GM23338 (cell line): ENCODE measurements around the gene ADGRG2.

Experiments
- CREB1 ChIP-seq: fragments of 250-450 bp; sonication (Bioruptor Pico); IDR thresholded peaks from 2 replicates; pipeline ENCODE4 v1.5.0; 2020; ENCODE audit warnings: low read depth, mild to moderate bottlenecking, moderate library complexity
- EZH2 ChIP-seq: fragments of 200-600 bp; sonication (generic); IDR thresholded peaks from one replicate; pipeline ENCODE4 v1.8.0; 2017; ENCODE audit warnings: antibody characterized with exemption, mild to moderate bottlenecking, low read depth; ENCODE audit not compliant: unreplicated experiment
- EZH2phosphoT487 ChIP-seq: fragments of 200-600 bp; sonication (generic); IDR thresholded peaks from one replicate; pipeline ENCODE4 v1.8.1; 2018; ENCODE audit warnings: antibody characterized with exemption; ENCODE audit not compliant: unreplicated experiment
- JUNB ChIP-seq: IDR thresholded peaks from one replicate; pipeline ENCODE4 v1.6.1; 2016; ENCODE audit warnings: antibody characterized with exemption; ENCODE audit not compliant: unreplicated experiment
- POLR2AphosphoS5 ChIP-seq: IDR thresholded peaks from 2 replicates; pipeline ENCODE4 v1.6.1; 2016; ENCODE audit warnings: antibody characterized with exemption, low read depth
- TF ChIP-seq, protein P1 (sequence below), 2 experiments: fragments of 200-600 bp in 1 of 2; sonication (generic) in 1 of 2; conservative IDR thresholded peaks; 2 replicates each; pipeline versions ENCODE4 v1.5.1 to v1.6.1; 2016 to 2017; ENCODE audit warnings: antibody characterized with exemption in 2 of 2, low read depth in 2 of 2, mild to moderate bottlenecking in 2 of 2, moderate library complexity in 1 of 2
- TF ChIP-seq, protein P2 (sequence below): fragments of 250-450 bp; sonication (Bioruptor Pico); IDR thresholded peaks from 2 replicates; pipeline ENCODE4 v1.5.0; 2020; ENCODE audit warnings: mild to moderate bottlenecking, moderate library complexity
- TF ChIP-seq, protein P3 (sequence below): IDR thresholded peaks from 2 replicates; pipeline ENCODE4 v1.6.1; 2016; ENCODE audit warnings: antibody characterized with exemption
- TF ChIP-seq, protein P4 (sequence below): IDR thresholded peaks from one replicate; pipeline ENCODE4 v1.6.1; 2018; ENCODE audit warnings: antibody characterized with exemption; ENCODE audit not compliant: unreplicated experiment

DNA sequence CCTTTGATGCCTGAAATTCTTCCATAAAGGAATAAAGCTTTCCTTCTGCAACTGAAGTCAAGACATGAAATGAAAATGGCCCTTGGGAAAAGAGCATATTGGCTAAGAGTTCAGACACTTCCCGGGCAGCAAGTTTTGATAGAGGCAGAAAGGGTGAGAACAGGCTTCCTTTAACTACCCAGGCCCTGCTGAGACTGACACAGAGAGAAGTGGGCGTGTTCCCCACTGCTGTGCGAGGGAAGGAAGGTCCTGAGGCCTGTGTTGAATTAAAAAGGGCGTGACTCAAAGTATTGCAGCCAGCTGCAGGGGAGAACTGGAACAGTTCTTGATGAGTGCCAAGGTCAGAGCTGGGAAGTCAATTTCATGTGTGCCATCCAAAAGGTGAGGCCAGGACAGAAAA, 33.9 kb upstream of the ADGRG2 start:
- TF ChIP-seq, protein P1, sequence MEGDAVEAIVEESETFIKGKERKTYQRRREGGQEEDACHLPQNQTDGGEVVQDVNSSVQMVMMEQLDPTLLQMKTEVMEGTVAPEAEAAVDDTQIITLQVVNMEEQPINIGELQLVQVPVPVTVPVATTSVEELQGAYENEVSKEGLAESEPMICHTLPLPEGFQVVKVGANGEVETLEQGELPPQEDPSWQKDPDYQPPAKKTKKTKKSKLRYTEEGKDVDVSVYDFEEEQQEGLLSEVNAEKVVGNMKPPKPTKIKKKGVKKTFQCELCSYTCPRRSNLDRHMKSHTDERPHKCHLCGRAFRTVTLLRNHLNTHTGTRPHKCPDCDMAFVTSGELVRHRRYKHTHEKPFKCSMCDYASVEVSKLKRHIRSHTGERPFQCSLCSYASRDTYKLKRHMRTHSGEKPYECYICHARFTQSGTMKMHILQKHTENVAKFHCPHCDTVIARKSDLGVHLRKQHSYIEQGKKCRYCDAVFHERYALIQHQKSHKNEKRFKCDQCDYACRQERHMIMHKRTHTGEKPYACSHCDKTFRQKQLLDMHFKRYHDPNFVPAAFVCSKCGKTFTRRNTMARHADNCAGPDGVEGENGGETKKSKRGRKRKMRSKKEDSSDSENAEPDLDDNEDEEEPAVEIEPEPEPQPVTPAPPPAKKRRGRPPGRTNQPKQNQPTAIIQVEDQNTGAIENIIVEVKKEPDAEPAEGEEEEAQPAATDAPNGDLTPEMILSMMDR (conservative IDR thresholded peaks at IDR 0.05; ENCODE audit: low read depth in 2 of 2) = no peak
- TF ChIP-seq EZH2 (no peak), POLR2AphosphoS5 (no peak), EZH2phosphoT487 (no peak), JUNB (no peak), CREB1 (no peak)
- TF ChIP-seq, protein P2, sequence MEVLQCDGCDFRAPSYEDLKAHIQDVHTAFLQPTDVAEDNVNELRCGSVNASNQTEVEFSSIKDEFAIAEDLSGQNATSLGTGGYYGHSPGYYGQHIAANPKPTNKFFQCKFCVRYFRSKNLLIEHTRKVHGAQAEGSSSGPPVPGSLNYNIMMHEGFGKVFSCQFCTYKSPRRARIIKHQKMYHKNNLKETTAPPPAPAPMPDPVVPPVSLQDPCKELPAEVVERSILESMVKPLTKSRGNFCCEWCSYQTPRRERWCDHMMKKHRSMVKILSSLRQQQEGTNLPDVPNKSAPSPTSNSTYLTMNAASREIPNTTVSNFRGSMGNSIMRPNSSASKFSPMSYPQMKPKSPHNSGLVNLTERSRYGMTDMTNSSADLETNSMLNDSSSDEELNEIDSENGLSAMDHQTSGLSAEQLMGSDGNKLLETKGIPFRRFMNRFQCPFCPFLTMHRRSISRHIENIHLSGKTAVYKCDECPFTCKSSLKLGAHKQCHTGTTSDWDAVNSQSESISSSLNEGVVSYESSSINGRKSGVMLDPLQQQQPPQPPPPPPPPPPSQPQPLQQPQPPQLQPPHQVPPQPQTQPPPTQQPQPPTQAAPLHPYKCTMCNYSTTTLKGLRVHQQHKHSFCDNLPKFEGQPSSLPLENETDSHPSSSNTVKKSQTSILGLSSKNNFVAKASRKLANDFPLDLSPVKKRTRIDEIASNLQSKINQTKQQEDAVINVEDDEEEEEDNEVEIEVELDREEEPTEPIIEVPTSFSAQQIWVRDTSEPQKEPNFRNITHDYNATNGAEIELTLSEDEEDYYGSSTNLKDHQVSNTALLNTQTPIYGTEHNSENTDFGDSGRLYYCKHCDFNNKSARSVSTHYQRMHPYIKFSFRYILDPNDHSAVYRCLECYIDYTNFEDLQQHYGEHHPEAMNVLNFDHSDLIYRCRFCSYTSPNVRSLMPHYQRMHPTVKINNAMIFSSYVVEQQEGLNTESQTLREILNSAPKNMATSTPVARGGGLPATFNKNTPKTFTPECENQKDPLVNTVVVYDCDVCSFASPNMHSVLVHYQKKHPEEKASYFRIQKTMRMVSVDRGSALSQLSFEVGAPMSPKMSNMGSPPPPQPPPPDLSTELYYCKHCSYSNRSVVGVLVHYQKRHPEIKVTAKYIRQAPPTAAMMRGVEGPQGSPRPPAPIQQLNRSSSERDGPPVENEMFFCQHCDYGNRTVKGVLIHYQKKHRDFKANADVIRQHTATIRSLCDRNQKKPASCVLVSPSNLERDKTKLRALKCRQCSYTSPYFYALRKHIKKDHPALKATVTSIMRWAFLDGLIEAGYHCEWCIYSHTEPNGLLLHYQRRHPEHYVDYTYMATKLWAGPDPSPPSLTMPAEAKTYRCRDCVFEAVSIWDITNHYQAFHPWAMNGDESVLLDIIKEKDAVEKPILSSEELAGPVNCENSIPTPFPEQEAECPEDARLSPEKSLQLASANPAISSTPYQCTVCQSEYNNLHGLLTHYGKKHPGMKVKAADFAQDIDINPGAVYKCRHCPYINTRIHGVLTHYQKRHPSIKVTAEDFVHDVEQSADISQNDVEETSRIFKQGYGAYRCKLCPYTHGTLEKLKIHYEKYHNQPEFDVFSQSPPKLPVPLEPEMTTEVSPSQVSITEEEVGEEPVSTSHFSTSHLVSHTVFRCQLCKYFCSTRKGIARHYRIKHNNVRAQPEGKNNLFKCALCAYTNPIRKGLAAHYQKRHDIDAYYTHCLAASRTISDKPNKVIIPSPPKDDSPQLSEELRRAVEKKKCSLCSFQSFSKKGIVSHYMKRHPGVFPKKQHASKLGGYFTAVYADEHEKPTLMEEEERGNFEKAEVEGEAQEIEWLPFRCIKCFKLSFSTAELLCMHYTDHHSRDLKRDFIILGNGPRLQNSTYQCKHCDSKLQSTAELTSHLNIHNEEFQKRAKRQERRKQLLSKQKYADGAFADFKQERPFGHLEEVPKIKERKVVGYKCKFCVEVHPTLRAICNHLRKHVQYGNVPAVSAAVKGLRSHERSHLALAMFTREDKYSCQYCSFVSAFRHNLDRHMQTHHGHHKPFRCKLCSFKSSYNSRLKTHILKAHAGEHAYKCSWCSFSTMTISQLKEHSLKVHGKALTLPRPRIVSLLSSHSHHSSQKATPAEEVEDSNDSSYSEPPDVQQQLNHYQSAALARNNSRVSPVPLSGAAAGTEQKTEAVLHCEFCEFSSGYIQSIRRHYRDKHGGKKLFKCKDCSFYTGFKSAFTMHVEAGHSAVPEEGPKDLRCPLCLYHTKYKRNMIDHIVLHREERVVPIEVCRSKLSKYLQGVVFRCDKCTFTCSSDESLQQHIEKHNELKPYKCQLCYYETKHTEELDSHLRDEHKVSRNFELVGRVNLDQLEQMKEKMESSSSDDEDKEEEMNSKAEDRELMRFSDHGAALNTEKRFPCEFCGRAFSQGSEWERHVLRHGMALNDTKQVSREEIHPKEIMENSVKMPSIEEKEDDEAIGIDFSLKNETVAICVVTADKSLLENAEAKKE (CRISPR knock-in tag) = no peak
- TF ChIP-seq, protein P3, sequence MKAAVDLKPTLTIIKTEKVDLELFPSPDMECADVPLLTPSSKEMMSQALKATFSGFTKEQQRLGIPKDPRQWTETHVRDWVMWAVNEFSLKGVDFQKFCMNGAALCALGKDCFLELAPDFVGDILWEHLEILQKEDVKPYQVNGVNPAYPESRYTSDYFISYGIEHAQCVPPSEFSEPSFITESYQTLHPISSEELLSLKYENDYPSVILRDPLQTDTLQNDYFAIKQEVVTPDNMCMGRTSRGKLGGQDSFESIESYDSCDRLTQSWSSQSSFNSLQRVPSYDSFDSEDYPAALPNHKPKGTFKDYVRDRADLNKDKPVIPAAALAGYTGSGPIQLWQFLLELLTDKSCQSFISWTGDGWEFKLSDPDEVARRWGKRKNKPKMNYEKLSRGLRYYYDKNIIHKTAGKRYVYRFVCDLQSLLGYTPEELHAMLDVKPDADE = no peak
- TF ChIP-seq, protein P4, sequence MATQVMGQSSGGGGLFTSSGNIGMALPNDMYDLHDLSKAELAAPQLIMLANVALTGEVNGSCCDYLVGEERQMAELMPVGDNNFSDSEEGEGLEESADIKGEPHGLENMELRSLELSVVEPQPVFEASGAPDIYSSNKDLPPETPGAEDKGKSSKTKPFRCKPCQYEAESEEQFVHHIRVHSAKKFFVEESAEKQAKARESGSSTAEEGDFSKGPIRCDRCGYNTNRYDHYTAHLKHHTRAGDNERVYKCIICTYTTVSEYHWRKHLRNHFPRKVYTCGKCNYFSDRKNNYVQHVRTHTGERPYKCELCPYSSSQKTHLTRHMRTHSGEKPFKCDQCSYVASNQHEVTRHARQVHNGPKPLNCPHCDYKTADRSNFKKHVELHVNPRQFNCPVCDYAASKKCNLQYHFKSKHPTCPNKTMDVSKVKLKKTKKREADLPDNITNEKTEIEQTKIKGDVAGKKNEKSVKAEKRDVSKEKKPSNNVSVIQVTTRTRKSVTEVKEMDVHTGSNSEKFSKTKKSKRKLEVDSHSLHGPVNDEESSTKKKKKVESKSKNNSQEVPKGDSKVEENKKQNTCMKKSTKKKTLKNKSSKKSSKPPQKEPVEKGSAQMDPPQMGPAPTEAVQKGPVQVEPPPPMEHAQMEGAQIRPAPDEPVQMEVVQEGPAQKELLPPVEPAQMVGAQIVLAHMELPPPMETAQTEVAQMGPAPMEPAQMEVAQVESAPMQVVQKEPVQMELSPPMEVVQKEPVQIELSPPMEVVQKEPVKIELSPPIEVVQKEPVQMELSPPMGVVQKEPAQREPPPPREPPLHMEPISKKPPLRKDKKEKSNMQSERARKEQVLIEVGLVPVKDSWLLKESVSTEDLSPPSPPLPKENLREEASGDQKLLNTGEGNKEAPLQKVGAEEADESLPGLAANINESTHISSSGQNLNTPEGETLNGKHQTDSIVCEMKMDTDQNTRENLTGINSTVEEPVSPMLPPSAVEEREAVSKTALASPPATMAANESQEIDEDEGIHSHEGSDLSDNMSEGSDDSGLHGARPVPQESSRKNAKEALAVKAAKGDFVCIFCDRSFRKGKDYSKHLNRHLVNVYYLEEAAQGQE = no peak
